ENCODE results near the gene TAOK3. TPM values are rescaled to one million over a fixed set of nuclear protein-coding genes. Genes with fewer than 3 reads are reported as not detected.
A peak's percentile ranks its signal among the peaks of the same experiment; 100 is the strongest.

Gene TAOK3
- total and polyA plus RNA-seq, 4 donors, result 6.7 to 28.6 (median 19.5) TPM

- peaks cover 0 to 2% (median 0%) of the 10 kb centered on the region in 4 donors for H3K36me3 ChIP-seq (ENCODE audit: control insufficient read depth in 4 of 4, insufficient read depth in 3 of 4, low read depth in 1 of 4, low read length in 3 of 4)
- peak overlapping the region; percentile 56 to 85 for H3K27ac ChIP-seq (ENCODE audit: low read depth in 1 of 2, low read length in 2 of 2)
- H3K4me1 ChIP-seq (ENCODE audit: control insufficient read depth in 4 of 4, insufficient read depth in 4 of 4, low read length in 3 of 4), result peaks cover 8 to 31% (median 21%) of the 10 kb centered on the region in 4 donors
- H3K27me3 ChIP-seq (ENCODE audit: control insufficient read depth in 4 of 4, insufficient read depth in 4 of 4, low read length in 3 of 4), result no peaks in the 10 kb centered on the region
- H3K4me3 ChIP-seq (ENCODE audit: low read depth in 1 of 3, low read length in 3 of 3), result no peak overlapping the region
- peak; percentile 85 for DNase-seq (ENCODE audit: low spot score)
- peak; percentile 40 for TF ChIP-seq NR2F2 (IDR thresholded peaks at IDR 0.05)
- TF ChIP-seq FOXA1 (IDR thresholded peaks at IDR 0.05), result no peak
- TF ChIP-seq GABPA (IDR thresholded peaks at IDR 0.05 in 1 of 2, conservative IDR thresholded peaks at IDR 0.05 in 1 of 2), result no peak
- TF ChIP-seq REST (IDR thresholded peaks at IDR 0.05), result no peak
- peak; percentile 5 for TF ChIP-seq ZBTB33 (IDR thresholded peaks at IDR 0.05)
- no peak for TF ChIP-seq MAX (IDR thresholded peaks at IDR 0.05)
- TF ChIP-seq YY1 (IDR thresholded peaks at IDR 0.05), result peak; percentile 41
- no peak for TF ChIP-seq EGR1 (IDR thresholded peaks at IDR 0.05; ENCODE audit: low read depth in 2 of 2)
- peak; percentile 40 for TF ChIP-seq SP1 (IDR thresholded peaks at IDR 0.05)
- no peak for TF ChIP-seq TAF1 (conservative IDR thresholded peaks at IDR 0.05)
- TF ChIP-seq CTCF (IDR thresholded peaks at IDR 0.05; ENCODE audit: low read depth, low read length, missing input control), result peak; percentile 47
- TF ChIP-seq JUND (IDR thresholded peaks at IDR 0.05), result peak; percentile 12 to 46
- TF ChIP-seq RXRA (IDR thresholded peaks at IDR 0.05), result peak; percentile 49 to 67
- peak; percentile 82 to 88 for TF ChIP-seq RAD21 (IDR thresholded peaks at IDR 0.05)
- TF ChIP-seq HNF4G (IDR thresholded peaks at IDR 0.05), result no peak
- peak in 1 of 2 donors; percentile 60 for TF ChIP-seq HNF4A (conservative IDR thresholded peaks at IDR 0.05)
- TF ChIP-seq FOXA2 (IDR thresholded peaks at IDR 0.05), result no peak
- peak; percentile 17 for TF ChIP-seq ATF3 (IDR thresholded peaks at IDR 0.05)
- H3K9me3 ChIP-seq (ENCODE audit: control insufficient read depth in 4 of 4, low read length in 3 of 4), result no peaks in the 10 kb centered on the region
- 16% methylated on average over 8 of the region's 8 CpGs for WGBS
- peak overlapping the region; percentile 17 to 72 for H3K9ac ChIP-seq (ENCODE audit: low read depth in 1 of 2, low read length in 2 of 2)
These were observed 251.9 kb downstream of the TAOK3 start for GRCh38 chr12:118120579-118121363.
